Measurements from ENCODE around the gene RHOA.

GRCh38 chr3:49339941-49340800 is 71.6 kb downstream of the RHOA start, which contains the start of gene USP4:
- TF ChIP-seq EZH2phosphoT487 (IDR thresholded peaks at IDR 0.05; ENCODE audit: insufficient read depth, low read depth) (no peak), EZH2 (IDR thresholded peaks at IDR 0.05; ENCODE audit: insufficient read depth, poor library complexity, severe bottlenecking) (no peak)
